OCI-LY1 (cell line): Measurements from ENCODE around the gene FLNC.

Source experiments
- EZH2 ChIP-seq: fragments of 200-600 bp; sonication (generic), shearing (Covaris generic); IDR thresholded peaks from 2 replicates; pipeline ENCODE4 v1.8.0; 2017; ENCODE audit warnings: borderline replicate concordance, mixed run types, mild to moderate bottlenecking, antibody characterized with exemption, low read length, moderate library complexity, mixed read lengths
- TF ChIP-seq, protein P1 (sequence below): fragments of 200-600 bp; sonication (generic), shearing (Covaris generic); IDR thresholded peaks from 2 replicates; pipeline ENCODE4 v1.5.1; 2017; ENCODE audit warnings: mild to moderate bottlenecking, antibody characterized with exemption, low read length, moderate library complexity, mixed read lengths

DNA sequence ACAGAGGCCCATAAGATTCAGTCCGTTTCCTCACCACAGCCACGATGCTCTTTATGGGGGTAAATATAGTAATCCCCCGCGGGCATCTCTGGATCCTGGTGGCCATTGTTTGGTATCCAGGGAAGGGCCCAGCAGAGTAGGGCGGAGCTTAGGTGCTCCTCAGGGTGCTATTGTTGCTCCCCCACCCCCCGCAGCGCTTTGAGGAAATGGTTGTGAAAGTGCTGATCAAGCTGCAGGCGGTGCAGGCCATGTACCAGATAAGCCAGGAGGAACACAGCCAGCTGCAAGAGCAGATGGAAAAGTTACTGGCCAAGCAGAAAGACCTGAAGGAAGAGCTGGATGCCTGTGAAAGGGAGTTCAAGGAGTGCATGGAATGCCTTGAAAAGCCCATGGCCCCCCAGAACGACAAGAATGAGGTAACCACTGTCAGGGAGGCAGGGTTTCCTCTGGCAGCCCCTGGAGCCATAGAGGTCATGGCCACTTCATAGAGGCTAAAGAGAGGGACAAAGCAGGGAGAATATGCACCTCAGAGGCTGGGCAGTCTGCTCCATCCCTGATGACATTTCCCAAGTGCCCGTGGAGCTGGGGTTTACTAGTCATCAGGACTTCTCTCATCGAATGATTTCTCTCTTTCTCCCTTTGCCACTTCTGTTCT, 17.6 kb upstream of the FLNC start:
- TF ChIP-seq, protein P1, sequence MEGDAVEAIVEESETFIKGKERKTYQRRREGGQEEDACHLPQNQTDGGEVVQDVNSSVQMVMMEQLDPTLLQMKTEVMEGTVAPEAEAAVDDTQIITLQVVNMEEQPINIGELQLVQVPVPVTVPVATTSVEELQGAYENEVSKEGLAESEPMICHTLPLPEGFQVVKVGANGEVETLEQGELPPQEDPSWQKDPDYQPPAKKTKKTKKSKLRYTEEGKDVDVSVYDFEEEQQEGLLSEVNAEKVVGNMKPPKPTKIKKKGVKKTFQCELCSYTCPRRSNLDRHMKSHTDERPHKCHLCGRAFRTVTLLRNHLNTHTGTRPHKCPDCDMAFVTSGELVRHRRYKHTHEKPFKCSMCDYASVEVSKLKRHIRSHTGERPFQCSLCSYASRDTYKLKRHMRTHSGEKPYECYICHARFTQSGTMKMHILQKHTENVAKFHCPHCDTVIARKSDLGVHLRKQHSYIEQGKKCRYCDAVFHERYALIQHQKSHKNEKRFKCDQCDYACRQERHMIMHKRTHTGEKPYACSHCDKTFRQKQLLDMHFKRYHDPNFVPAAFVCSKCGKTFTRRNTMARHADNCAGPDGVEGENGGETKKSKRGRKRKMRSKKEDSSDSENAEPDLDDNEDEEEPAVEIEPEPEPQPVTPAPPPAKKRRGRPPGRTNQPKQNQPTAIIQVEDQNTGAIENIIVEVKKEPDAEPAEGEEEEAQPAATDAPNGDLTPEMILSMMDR = no peak
- no peak for TF ChIP-seq EZH2
